Measurements from ENCODE around the gene CCDC13. TPM values are rescaled to one million over a fixed set of nuclear protein-coding genes. Genes with fewer than 3 reads are reported as not detected.
A peak's percentile ranks its signal among the peaks of the same experiment; 100 is the strongest.

The CCDC13 gene
- total RNA-seq, 1 experiment from 2014 or later: 0.41 TPM

DNA sequence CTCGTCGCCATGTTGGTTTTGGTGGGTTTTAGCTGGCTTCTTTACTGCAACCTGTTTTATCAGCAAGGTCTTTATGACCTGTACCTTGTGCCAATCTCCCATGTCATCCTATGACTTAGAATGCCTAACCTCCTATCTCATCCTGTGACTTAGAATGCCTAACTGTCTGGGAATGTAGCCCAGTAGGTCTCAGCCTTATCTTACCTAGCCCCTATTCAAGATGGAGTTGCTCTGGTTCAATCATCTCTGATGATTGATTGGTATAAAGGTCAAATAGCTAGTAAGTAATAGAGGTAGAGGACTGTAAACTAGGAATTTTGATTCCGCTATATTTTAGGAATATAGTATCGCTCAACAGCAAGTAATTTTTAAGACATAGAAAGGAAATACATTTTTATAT, 34.9 kb upstream of the CCDC13 start:
- no TSS peak for BruUV-seq (replicated peaks)
- no peak overlapping the region for H3K4me2 ChIP-seq
- no peak overlapping the region for H2AFZ ChIP-seq
- peaks cover 11% of the 10 kb centered on the region for H3K4me1 ChIP-seq (replicated peaks; ENCODE audit: insufficient read depth)
- POLR2A ChIA-PET (ENCODE audit: unreplicated experiment): no interaction called here
- H3K4me3 ChIP-seq: no peak overlapping the region
- H4K20me1 ChIP-seq (ENCODE audit: insufficient read depth): no peaks in the 10 kb centered on the region
- H3F3A ChIP-seq (ENCODE audit: insufficient read depth, low read depth): peaks cover 15% of the 10 kb centered on the region; the same call in 1 of the 2 replicates
- no peak for DNase-seq
- no peak overlapping the region for H3K27ac ChIP-seq
- no peaks in the 10 kb centered on the region for H3K9me3 ChIP-seq (ENCODE audit: insufficient read depth, low read depth)
- no peaks in the 10 kb centered on the region for H3K36me3 ChIP-seq (ENCODE audit: low read depth)
- no peaks in the 10 kb centered on the region for H3K27me3 ChIP-seq (ENCODE audit: insufficient read depth, low read depth)
- peaks cover 44% of the 10 kb centered on the region for H3K79me2 ChIP-seq (ENCODE audit: low read depth)
- no peak for TF ChIP-seq EZH2 (IDR thresholded peaks at IDR 0.05; ENCODE audit: low read depth)
- TF ChIP-seq, protein P1, sequence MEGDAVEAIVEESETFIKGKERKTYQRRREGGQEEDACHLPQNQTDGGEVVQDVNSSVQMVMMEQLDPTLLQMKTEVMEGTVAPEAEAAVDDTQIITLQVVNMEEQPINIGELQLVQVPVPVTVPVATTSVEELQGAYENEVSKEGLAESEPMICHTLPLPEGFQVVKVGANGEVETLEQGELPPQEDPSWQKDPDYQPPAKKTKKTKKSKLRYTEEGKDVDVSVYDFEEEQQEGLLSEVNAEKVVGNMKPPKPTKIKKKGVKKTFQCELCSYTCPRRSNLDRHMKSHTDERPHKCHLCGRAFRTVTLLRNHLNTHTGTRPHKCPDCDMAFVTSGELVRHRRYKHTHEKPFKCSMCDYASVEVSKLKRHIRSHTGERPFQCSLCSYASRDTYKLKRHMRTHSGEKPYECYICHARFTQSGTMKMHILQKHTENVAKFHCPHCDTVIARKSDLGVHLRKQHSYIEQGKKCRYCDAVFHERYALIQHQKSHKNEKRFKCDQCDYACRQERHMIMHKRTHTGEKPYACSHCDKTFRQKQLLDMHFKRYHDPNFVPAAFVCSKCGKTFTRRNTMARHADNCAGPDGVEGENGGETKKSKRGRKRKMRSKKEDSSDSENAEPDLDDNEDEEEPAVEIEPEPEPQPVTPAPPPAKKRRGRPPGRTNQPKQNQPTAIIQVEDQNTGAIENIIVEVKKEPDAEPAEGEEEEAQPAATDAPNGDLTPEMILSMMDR (conservative IDR thresholded peaks at IDR 0.05): no peak
- intact Hi-C loops (cut with micrococcal nuclease; ENCODE audit: unreplicated experiment): loop anchor here (5.0 kb wide), 1 partner anchor 216 kb away; the partner anchor contains the start of gene SS18L2
- CTCF ChIA-PET: interaction anchor here (0.7 kb wide), 1 partner anchor 13 kb away, joined by 5 read pairs; no protein-coding TSS in a partner anchor
- H3K9me2 ChIP-seq (ENCODE audit: insufficient read depth): no peaks in the 10 kb centered on the region

DNA sequence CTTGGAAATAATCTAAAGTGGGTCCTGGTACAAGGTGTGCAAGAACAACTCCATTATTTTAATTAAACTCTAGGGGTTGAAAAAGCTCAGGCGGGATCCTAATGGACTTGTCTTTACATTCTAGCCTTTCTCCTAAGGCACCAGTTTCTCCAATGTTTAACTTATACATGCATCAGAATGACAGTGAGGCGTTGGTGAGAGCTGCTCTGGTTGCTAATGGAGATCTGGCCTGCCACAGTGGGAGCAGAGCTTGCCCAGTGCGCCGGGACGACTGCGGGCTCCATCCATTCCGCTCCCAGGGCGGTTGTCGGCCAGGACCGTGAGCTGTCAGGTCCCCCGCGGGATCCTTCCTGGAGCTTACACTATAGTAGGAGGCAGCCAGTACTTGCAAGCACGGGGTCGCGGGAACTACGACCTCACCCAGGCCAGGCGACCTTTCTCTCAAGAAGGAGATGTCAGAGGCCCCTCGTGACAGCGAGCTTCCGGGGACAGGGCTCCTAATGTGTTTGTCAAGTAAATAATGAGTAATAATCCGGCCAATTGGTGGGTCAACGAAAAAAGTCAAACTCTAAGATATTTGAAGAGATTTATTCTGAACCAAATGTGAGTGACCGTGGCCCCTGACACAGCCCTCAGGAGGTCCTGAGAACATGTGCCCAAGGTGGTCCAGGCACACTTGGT, 32.2 kb upstream of the CCDC13 start:
- H3K4me1 ChIP-seq (replicated peaks; ENCODE audit: insufficient read depth): peaks cover 24% of the 10 kb centered on the region
- no peaks in the 10 kb centered on the region for H3K9me2 ChIP-seq (ENCODE audit: insufficient read depth)
- peak overlapping the region; percentile 84 for H3K4me3 ChIP-seq
- ChIA-PET CTCF (no interaction called here), POLR2A (ENCODE audit: unreplicated experiment) (interaction anchor here (0.6 to 0.7 kb wide), 2 partner anchors 15 to 46 kb away, joined by 4 to 24 read pairs; no protein-coding TSS in a partner anchor)
- DNase-seq: no peak
- no peaks in the 10 kb centered on the region for H3K27me3 ChIP-seq (ENCODE audit: insufficient read depth, low read depth)
- no peaks in the 10 kb centered on the region for H3K36me3 ChIP-seq (ENCODE audit: low read depth)
- peak overlapping the region; percentile 99 for H2AFZ ChIP-seq
- H3F3A ChIP-seq (ENCODE audit: insufficient read depth, low read depth): peaks cover 15% of the 10 kb centered on the region; the same call in 1 of the 2 replicates
- H3K4me2 ChIP-seq: peak overlapping the region; percentile 99
- H3K9me3 ChIP-seq (ENCODE audit: insufficient read depth, low read depth): no peaks in the 10 kb centered on the region
- TF ChIP-seq, protein P1 (conservative IDR thresholded peaks at IDR 0.05): no peak
- TF ChIP-seq EZH2 (IDR thresholded peaks at IDR 0.05; ENCODE audit: low read depth): no peak
- H4K20me1 ChIP-seq (ENCODE audit: insufficient read depth): no peaks in the 10 kb centered on the region
- H3K27ac ChIP-seq: peak overlapping the region; percentile 45
- intact Hi-C loops (cut with micrococcal nuclease; ENCODE audit: unreplicated experiment): loop anchor here (2.0 to 5.0 kb wide), 2 partner anchors 24 to 213 kb away; partner anchors contain the start of gene SS18L2
- no TSS peak for BruUV-seq (replicated peaks)
- H3K79me2 ChIP-seq (ENCODE audit: low read depth): peaks cover 49% of the 10 kb centered on the region

DNA sequence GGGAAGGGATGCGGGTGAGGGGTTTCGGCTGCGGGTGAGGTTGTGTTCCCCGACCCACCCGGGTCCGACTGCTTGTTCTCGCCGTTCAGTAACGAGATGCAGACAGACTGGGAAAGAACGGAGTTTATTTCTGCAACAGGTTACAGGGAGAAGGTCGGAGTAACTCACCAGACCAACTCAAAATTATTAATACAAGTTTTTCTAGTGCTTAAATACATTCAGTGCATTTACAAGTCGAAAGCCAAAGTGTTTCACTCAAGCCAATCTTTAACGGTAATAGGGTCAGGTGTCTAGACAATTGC, 31.7 kb upstream of the CCDC13 start:
- Histone ChIP-seq H3K36me3 (ENCODE audit: low read depth) (no peaks in the 10 kb centered on the region), H3K4me2 (peak overlapping the region; percentile 99), H3K4me3 (peak overlapping the region; percentile 84), H3K79me2 (ENCODE audit: low read depth) (peaks cover 49% of the 10 kb centered on the region), H3F3A (ENCODE audit: insufficient read depth, low read depth) (peaks cover 12% of the 10 kb centered on the region; the same call in 1 of the 2 replicates), H3K9me3 (ENCODE audit: insufficient read depth, low read depth) (no peaks in the 10 kb centered on the region), H3K4me1 (replicated peaks; ENCODE audit: insufficient read depth) (peaks cover 24% of the 10 kb centered on the region), H2AFZ (peak overlapping the region; percentile 99), H3K9me2 (ENCODE audit: insufficient read depth) (no peaks in the 10 kb centered on the region), H3K27me3 (ENCODE audit: insufficient read depth, low read depth) (no peaks in the 10 kb centered on the region), H3K27ac (peak overlapping the region; percentile 45), H4K20me1 (ENCODE audit: insufficient read depth) (no peaks in the 10 kb centered on the region)
- ChIA-PET CTCF (no interaction called here), POLR2A (ENCODE audit: unreplicated experiment) (interaction anchor here (0.6 kb wide), 1 partner anchor 16 kb away, joined by 24 read pairs; no protein-coding TSS in a partner anchor)
- intact Hi-C loops (cut with micrococcal nuclease; ENCODE audit: unreplicated experiment): loop anchor here (2.0 to 5.0 kb wide), 2 partner anchors 24 to 212 kb away; partner anchors contain the start of gene SS18L2
- no peak for DNase-seq
- TF ChIP-seq EZH2 (IDR thresholded peaks at IDR 0.05; ENCODE audit: low read depth): no peak
- TF ChIP-seq, protein P1 (conservative IDR thresholded peaks at IDR 0.05): no peak
- BruUV-seq (replicated peaks): TSS peak; percentile 88
